Gastrocnemius medialis (tissue), 4 donors: ENCODE results near the gene THRSP. TPM values are rescaled to one million over a fixed set of nuclear protein-coding genes. Genes with fewer than 3 reads are reported as not detected.
A peak's percentile ranks its signal among the peaks of the same experiment; 100 is the strongest.

Source experiments
- ATAC-seq, 2 donors: fragments of 150-250 bp; one replicate each; pipeline ENCODE4 v1.9.1; 2016
- DNase-seq, 2 donors: peaks; one replicate each; pipeline ENCODE4 v3.0.0-alpha.2; 2019
- H3K27ac ChIP-seq, 4 donors: fragments of 200-600 bp; sonication (generic); 1 replicate in 1 of 4; 2 replicates in 3 of 4; pipeline ENCODE4 v1.5.1; 2016 to 2018; ENCODE audit warnings: mild to moderate bottlenecking in 2 of 4, moderate library complexity in 1 of 4
- H3K27me3 ChIP-seq, 3 donors: fragments of 200-600 bp; sonication (generic) in 2 of 3; 1 replicate in 1 of 3; 2 replicates in 2 of 3; pipeline versions ENCODE4 v1.5.1 to v1.6.0; 2016 to 2019; ENCODE audit warnings: mild to moderate bottlenecking in 1 of 3, moderate library complexity in 1 of 3
- H3K36me3 ChIP-seq, 2 donors: fragments of 200-600 bp; sonication (generic) in 1 of 2; one replicate each; pipeline ENCODE4 v1.5.1; 2017 to 2018
- H3K4me1 ChIP-seq, 2 donors: fragments of 200-600 bp; sonication (generic) in 1 of 2; one replicate each; pipeline ENCODE4 v1.5.1; 2016 to 2017; ENCODE audit warnings: mild to moderate bottlenecking in 2 of 2
- H3K4me3 ChIP-seq, 4 donors: fragments of 200-600 bp; sonication (generic) in 3 of 4; 1 replicate in 1 of 4; 2 replicates in 3 of 4; pipeline ENCODE4 v1.5.1; 2016 to 2019; ENCODE audit warnings: mild to moderate bottlenecking in 2 of 4
- H3K9me3 ChIP-seq, 3 donors: fragments of 200-600 bp; sonication (generic) in 2 of 3; 1 replicate in 1 of 3; 2 replicates in 2 of 3; pipeline ENCODE4 v1.5.1; 2016 to 2019
- POLR2A ChIP-seq, 2 donors: fragments of 450-650 bp; IDR thresholded peaks; one replicate each; pipeline ENCODE4 v1.6.1; 2017; ENCODE audit warnings: antibody characterized with exemption in 2 of 2, mild to moderate bottlenecking in 2 of 2, moderate library complexity in 2 of 2
- in situ Hi-C, 4 donors: fragments of 200-750 bp; cut with MboI; loops; one replicate each; pipeline versions ENCODE4 v1.15.0 to v1.8.0; 2017; ENCODE audit warnings: low sequenced_read_pairs in 4 of 4
- intact Hi-C: fragments of 100-400 bp; cut with DNase I; formaldehyde crosslinking; loops from one replicate; pipeline ENCODE4 v1.15.1; 2023; ENCODE audit warnings: low total_unique reads
- total RNA-seq, 4 donors: library from RNA; depleted of rRNA; stranded (reverse); fragments of >200 nt; gene quantifications; one replicate each; pipeline versions ENCODE4 v1.1.0 to v1.2.3, GENCODE V29; 2016
- TF ChIP-seq, protein P1 (sequence below), 5 experiments: fragments of 450-650 bp in 3 of 5; fragments of 200-600 bp in 2 of 5; sonication (generic) in 2 of 5; IDR thresholded peaks in 4 of 5; conservative IDR thresholded peaks in 1 of 5; 1 replicate in 4 of 5; 2 replicates in 1 of 5; pipeline ENCODE4 v1.5.1; 2016 to 2019; ENCODE audit warnings: antibody characterized with exemption in 5 of 5, mild to moderate bottlenecking in 3 of 5, moderate library complexity in 3 of 5

The THRSP gene
- total RNA-seq, 4 donors from 2014 or later = 0.67 to 31.3 (median 14.0) TPM; not detected in 1

DNA sequence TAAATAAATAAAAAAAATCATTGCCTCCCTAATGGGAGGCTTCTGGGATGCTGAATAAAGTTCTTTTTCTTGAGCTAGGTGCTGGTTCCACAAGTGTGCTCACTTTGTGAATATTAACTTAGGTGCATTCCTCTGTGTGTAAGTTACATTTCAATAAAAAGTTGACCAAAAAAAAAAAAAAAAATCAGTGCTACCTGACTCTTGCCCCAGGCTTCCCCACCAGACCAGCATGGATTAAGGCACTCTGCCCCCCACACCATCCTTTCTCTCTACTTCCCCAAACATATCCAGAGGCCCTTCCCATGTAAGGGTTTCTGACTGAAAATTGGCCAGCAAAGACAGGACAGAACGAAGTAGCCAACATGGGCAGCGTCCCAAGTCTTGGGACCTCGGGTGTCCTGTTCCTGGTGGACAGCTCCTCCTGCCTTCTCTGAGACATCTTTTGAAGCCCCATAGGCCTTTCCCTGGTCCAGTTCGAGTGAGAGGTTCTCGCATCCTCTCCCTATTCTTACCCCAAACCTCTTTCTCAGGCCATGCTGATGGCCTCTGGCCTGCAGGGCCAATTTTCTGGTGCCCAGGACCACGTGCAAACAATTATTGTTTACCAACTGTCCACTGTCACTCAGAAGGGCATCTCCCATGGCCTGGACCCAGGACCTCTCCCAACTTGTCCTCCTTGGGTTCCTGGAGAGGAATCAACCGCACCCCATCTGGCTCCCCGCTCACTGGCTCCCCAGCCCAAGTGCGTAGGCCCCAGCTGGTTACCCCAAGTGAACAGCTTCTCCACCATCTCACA lies 25.6 kb upstream of the THRSP start:
- H3K9me3 ChIP-seq = no peaks in the 10 kb centered on the region
- no peak for DNase-seq
- no peak overlapping the region for H3K4me3 ChIP-seq
- H3K36me3 ChIP-seq = no peaks in the 10 kb centered on the region
- H3K27ac ChIP-seq = no peak overlapping the region
- H3K27me3 ChIP-seq = no peaks in the 10 kb centered on the region
- ATAC-seq = no peak
- TF ChIP-seq, protein P1, sequence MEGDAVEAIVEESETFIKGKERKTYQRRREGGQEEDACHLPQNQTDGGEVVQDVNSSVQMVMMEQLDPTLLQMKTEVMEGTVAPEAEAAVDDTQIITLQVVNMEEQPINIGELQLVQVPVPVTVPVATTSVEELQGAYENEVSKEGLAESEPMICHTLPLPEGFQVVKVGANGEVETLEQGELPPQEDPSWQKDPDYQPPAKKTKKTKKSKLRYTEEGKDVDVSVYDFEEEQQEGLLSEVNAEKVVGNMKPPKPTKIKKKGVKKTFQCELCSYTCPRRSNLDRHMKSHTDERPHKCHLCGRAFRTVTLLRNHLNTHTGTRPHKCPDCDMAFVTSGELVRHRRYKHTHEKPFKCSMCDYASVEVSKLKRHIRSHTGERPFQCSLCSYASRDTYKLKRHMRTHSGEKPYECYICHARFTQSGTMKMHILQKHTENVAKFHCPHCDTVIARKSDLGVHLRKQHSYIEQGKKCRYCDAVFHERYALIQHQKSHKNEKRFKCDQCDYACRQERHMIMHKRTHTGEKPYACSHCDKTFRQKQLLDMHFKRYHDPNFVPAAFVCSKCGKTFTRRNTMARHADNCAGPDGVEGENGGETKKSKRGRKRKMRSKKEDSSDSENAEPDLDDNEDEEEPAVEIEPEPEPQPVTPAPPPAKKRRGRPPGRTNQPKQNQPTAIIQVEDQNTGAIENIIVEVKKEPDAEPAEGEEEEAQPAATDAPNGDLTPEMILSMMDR (IDR thresholded peaks at IDR 0.05 in 4 of 5, conservative IDR thresholded peaks at IDR 0.05 in 1 of 5) = no peak
- TF ChIP-seq POLR2A (IDR thresholded peaks at IDR 0.05) = no peak
- H3K4me1 ChIP-seq = peaks cover 0 to 8% of the 10 kb centered on the region in 2 donors
- intact Hi-C loops = no loop called here
- in situ Hi-C loops = no loop called here

DNA sequence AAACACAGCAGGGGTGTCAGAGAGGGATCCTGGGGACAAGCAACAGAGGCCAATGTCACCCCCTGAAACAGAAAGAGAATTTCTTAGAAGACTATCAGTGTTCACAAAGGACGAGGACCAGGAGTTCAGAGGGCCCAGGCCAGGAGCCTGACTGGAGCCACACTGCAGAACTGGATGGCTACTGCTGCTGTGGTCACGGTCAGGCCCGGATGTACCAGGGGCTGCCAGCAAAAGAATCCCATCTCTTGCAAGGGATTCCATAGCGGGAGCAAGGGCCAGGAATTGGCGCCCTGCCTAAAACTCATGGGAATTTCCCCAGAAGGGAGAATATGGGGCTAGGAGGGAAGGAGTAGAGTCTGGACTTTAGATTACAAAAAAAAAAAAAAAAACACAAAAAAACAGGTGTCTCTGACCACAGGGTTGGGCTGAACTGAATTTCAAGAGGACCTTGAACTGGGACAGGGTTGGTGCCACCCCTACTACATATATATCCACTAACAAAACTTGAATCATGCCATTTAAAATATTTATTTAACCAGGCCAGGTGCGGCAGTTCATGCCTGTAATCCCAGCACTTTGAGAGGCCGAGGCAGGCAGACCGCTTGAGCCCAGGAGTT lies 24.9 kb upstream of the THRSP start:
- DNase-seq = no peak
- Histone ChIP-seq H3K4me3 (no peak overlapping the region), H3K27ac (no peak overlapping the region), H3K27me3 (no peaks in the 10 kb centered on the region), H3K9me3 (no peaks in the 10 kb centered on the region), H3K36me3 (no peaks in the 10 kb centered on the region), H3K4me1 (peaks cover 0 to 8% of the 10 kb centered on the region in 2 donors)
- ATAC-seq = no peak
- TF ChIP-seq, protein P1 (IDR thresholded peaks at IDR 0.05 in 4 of 5, conservative IDR thresholded peaks at IDR 0.05 in 1 of 5) = no peak
- TF ChIP-seq POLR2A (IDR thresholded peaks at IDR 0.05) = no peak
- in situ Hi-C loops (no loop called here), intact Hi-C loops (no loop called here)

DNA sequence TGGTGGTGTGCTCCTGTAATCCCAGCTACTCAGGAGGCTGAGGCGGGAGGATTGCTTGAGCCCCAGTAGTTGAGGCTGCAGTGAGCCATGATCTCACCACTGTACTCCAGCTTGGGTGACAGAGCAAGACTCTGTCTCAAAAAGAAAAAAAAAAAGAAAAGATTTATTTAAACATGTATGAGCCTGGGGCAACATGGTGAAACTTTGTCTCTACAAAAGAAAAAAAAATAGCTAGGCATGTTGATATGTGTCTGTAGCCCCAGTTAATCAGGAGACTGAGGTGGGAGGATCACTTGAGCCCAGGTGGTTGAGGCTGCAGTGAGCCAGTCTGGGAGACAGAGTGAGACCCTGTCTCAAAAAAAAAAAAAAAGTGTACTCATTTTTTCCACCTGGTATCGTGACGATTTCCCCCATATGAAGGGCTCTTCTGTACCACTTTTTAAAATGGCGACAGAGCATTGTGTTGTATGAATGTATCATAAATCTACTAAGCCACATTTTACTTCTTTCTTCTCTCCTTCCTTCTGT lies 24.2 kb upstream of the THRSP start:
- Histone ChIP-seq H3K36me3 (no peaks in the 10 kb centered on the region), H3K4me3 (no peak overlapping the region), H3K9me3 (no peaks in the 10 kb centered on the region), H3K27me3 (no peaks in the 10 kb centered on the region), H3K27ac (peak overlapping the region in 2 of 4 donors; percentile 62 to 71), H3K4me1 (peaks cover 0 to 8% of the 10 kb centered on the region in 2 donors)
- ATAC-seq = no peak
- TF ChIP-seq, protein P1 (IDR thresholded peaks at IDR 0.05 in 4 of 5, conservative IDR thresholded peaks at IDR 0.05 in 1 of 5) = no peak
- TF ChIP-seq POLR2A (IDR thresholded peaks at IDR 0.05) = no peak
- DNase-seq = no peak
- in situ Hi-C loops = no loop called here
- intact Hi-C loops = no loop called here

DNA sequence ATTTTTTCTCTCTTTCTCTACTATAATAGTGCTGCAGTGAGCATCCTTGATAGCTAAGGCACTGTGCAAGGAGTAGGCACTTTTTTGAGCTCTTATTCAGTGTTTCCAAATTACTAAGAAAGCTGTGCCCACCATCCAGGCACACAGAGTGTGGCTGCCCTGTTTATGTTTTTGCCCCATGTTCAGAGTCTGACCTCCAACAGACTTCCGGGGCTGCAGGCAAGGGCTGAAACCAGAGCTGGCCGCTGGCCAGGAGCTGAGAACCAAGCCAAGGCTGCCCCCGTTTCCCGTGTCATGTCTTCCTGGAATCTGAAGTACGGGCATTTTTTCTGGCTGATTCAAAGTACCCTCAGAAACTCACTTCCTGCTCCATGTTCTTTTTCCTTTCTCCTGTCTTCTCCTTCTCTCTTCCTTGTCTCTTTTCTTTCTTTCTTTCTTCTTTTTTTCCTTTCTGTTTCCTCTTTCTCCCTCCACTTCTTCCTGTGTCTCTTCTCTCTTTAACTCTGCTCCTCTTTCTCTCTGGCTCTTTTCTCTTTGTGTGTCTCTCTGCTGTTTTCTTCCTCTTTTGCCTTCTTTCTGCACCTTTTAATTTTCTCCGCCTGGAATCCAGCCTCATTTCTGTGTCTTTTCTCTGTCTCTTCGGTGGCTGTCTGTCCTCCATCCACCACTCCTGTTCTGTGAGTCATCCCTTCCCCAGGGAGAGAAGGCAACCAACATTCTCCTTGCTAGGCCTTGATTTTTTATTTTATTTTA lies 23.6 kb upstream of the THRSP start:
- H3K9me3 ChIP-seq = no peaks in the 10 kb centered on the region
- peak overlapping the region; percentile 3 to 48 (median 23) for H3K4me3 ChIP-seq
- in situ Hi-C loops = no loop called here
- H3K27me3 ChIP-seq = no peaks in the 10 kb centered on the region
- intact Hi-C loops = no loop called here
- H3K4me1 ChIP-seq = peaks cover 1 to 8% of the 10 kb centered on the region in 2 donors
- peak overlapping the region; percentile 27 to 71 (median 48) for H3K27ac ChIP-seq
- DNase-seq (peak in 1 of 2 donors; percentile 41), ATAC-seq (peak in 1 of 2 donors; percentile 46)
- TF ChIP-seq POLR2A (IDR thresholded peaks at IDR 0.05) = no peak
- TF ChIP-seq, protein P1 (IDR thresholded peaks at IDR 0.05 in 4 of 5, conservative IDR thresholded peaks at IDR 0.05 in 1 of 5) = no peak
- no peaks in the 10 kb centered on the region for H3K36me3 ChIP-seq
